GM12892 (cell line): ENCODE data around the gene HPN.

ENCODE experiments used
- POLR2A ChIP-seq: IDR thresholded peaks from 2 replicates; pipeline ENCODE4 v1.6.1; 2011; ENCODE audit warnings: low read depth, low read length, control low read depth
- POLR2AphosphoS5 ChIP-seq: IDR thresholded peaks from 2 replicates; pipeline ENCODE4 v1.6.1; 2011; ENCODE audit warnings: low read depth, low read length, control low read depth

DNA sequence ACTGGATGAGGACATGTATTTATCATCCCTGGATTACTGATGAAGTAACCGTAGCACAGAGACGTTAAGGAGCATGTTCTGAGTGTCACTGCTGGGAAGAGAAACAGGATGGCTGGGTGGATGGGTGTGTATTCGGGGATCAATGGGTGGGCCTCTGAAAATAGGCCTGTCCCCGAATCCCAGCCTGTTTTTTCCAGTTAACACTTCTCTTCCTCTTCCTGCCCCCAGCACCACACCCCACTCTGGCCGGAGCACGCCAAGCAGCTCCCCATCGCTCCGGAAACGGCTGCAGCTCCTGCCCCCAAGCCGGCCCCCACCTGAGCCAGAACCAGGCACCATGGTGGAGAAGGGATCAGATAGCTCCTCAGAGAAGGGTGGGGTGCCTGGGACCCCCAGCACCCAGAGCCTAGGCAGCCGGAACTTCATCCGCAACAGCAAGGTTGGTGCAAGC lies 32.6 kb upstream of the HPN start:
- TF ChIP-seq POLR2A (no peak), POLR2AphosphoS5 (no peak)
